HFF-Myc (cell line): Measurements from ENCODE around the gene MT1A.

Experiments
- DNase-seq: peaks from one replicate; pipeline ENCODE4 v3.0.0-alpha.2; 2011; ENCODE audit warnings: low read depth; ENCODE audit errors: extremely low read depth
- H3K4me3 ChIP-seq: replicated peaks from 2 replicates; pipeline ENCODE4 v1.5.1; 2011; ENCODE audit warnings: low read depth, mild to moderate bottlenecking, control low read depth, low read length
- TF ChIP-seq, protein P1 (sequence below): IDR thresholded peaks from 2 replicates; pipeline ENCODE4 v1.5.1; 2012; ENCODE audit warnings: mild to moderate bottlenecking, low read depth, low read length, control low read depth; ENCODE audit errors: missing control alignments

Gene MT1A

DNA sequence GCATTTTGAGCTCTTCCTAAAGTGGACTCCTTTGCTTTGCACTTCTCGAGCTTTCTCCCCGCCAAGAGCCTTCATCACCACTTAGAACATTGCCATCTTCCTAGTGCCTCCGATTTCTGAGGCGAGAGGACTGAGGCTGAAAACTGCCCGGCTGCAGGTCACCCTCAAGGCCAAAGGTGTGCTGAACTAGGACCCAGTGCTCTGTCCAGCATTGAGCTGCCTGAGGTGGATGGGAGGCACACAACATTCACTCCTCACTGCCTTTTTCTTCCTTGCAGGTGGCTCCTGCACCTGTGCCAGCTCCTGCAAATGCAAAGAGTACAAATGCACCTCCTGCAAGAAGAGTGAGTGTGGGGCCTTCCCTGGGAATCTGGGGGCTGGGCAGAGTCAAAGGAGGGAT, 5.4 kb downstream of the MT1A start:
- no peak overlapping the region for H3K4me3 ChIP-seq
- TF ChIP-seq, protein P1, sequence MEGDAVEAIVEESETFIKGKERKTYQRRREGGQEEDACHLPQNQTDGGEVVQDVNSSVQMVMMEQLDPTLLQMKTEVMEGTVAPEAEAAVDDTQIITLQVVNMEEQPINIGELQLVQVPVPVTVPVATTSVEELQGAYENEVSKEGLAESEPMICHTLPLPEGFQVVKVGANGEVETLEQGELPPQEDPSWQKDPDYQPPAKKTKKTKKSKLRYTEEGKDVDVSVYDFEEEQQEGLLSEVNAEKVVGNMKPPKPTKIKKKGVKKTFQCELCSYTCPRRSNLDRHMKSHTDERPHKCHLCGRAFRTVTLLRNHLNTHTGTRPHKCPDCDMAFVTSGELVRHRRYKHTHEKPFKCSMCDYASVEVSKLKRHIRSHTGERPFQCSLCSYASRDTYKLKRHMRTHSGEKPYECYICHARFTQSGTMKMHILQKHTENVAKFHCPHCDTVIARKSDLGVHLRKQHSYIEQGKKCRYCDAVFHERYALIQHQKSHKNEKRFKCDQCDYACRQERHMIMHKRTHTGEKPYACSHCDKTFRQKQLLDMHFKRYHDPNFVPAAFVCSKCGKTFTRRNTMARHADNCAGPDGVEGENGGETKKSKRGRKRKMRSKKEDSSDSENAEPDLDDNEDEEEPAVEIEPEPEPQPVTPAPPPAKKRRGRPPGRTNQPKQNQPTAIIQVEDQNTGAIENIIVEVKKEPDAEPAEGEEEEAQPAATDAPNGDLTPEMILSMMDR: no peak
- DNase-seq: no peak

GRCh38 chr16:56645311-56645710, 6.8 kb downstream of the MT1A start:
- H3K4me3 ChIP-seq: no peak overlapping the region
- no peak for DNase-seq
- TF ChIP-seq, protein P1: no peak

GRCh38 chr16:56645838-56646237, 7.4 kb downstream of the MT1A start:
- H3K4me3 ChIP-seq: no peak overlapping the region
- no peak for DNase-seq
- TF ChIP-seq, protein P1: no peak

- no peak overlapping the region for H3K4me3 ChIP-seq
- DNase-seq: no peak
- TF ChIP-seq, protein P1: no peak
Measured at GRCh38 chr16:56647641-56648431, 9.4 kb downstream of the MT1A start.

GRCh38 chr16:56649271-56649670, 10.8 kb downstream of the MT1A start:
- DNase-seq: no peak
- no peak overlapping the region for H3K4me3 ChIP-seq
- TF ChIP-seq, protein P1: no peak

- DNase-seq: no peak
- no peak overlapping the region for H3K4me3 ChIP-seq
- TF ChIP-seq, protein P1: no peak
Measured at GRCh38 chr16:56649820-56650219, 11.4 kb downstream of the MT1A start.

- H3K4me3 ChIP-seq: no peak within 1 kb of the TSS
- no peak for DNase-seq
- TF ChIP-seq, protein P1: no peak
Measured at GRCh38 chr16:56651586-56651985, 13.1 kb downstream of the MT1A start, which contains the start of gene MT1B. MT1B (plus strand) TSS chr16:56651886; CDS start chr16:56651954, 68 bp downstream.
